ENCODE data around the gene PSRC1. TPM values are rescaled to one million over a fixed set of nuclear protein-coding genes. Genes with fewer than 3 reads are reported as not detected.

Gene PSRC1
- total RNA-seq, 6 donors from 2014 or later: 1.5 to 16.8 (median 4.9) TPM

DNA sequence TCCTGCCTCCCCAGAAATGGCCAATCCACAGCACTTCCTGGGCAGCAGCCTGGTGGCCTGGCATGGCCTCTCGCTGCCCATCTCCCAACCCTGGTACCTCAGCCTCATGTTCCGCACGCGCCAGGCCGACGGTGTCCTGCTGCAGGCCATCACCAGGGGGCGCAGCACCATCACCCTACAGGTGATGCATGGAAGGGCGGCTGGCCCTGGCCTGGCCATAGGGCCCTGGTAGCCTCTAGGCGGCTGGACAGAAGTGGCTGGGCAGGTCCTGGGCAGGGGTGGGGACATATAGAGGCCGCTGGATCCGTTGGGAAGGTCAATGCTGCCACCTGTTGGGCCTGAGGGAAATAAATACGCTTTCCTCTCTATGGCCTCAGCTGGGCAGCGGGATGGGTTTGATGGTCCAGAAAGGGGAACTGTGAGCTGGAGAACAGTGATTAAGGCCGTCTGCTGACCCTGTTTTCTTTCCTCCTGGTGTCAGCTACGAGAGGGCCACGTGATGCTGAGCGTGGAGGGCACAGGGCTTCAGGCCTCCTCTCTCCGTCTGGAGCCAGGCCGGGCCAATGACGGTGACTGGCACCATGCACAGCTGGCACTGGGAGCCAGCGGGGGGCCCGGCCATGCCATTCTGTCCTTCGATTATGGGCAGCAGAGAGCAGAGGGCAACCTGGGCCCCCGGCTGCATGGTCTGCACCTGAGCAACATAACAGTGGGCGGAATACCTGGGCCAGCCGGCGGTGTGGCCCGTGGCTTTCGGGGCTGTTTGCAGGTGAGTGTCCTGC is 19.2 kb downstream of the PSRC1 start:
- H3K4me3 ChIP-seq: no peak overlapping the region
- H3K27me3 ChIP-seq: no peaks in the 10 kb centered on the region
- H3K9me3 ChIP-seq: no peaks in the 10 kb centered on the region
- H3K27ac ChIP-seq: peak overlapping the region in 1 of 4 donors; percentile 53
- H3K4me1 ChIP-seq: peaks cover 0 to 10% (median 3%) of the 10 kb centered on the region in 4 donors
- no peaks in the 10 kb centered on the region for H3K36me3 ChIP-seq
- no peak for TF ChIP-seq EP300 (IDR thresholded peaks at IDR 0.05)
- peak in 1 of 2 donors; percentile 36 for TF ChIP-seq POLR2AphosphoS5 (IDR thresholded peaks at IDR 0.05)
- TF ChIP-seq POLR2A (IDR thresholded peaks at IDR 0.05): no peak
- TF ChIP-seq, protein P1, sequence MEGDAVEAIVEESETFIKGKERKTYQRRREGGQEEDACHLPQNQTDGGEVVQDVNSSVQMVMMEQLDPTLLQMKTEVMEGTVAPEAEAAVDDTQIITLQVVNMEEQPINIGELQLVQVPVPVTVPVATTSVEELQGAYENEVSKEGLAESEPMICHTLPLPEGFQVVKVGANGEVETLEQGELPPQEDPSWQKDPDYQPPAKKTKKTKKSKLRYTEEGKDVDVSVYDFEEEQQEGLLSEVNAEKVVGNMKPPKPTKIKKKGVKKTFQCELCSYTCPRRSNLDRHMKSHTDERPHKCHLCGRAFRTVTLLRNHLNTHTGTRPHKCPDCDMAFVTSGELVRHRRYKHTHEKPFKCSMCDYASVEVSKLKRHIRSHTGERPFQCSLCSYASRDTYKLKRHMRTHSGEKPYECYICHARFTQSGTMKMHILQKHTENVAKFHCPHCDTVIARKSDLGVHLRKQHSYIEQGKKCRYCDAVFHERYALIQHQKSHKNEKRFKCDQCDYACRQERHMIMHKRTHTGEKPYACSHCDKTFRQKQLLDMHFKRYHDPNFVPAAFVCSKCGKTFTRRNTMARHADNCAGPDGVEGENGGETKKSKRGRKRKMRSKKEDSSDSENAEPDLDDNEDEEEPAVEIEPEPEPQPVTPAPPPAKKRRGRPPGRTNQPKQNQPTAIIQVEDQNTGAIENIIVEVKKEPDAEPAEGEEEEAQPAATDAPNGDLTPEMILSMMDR (IDR thresholded peaks at IDR 0.05): peak; percentile 96 to 100 (median 100)
- ATAC-seq (ENCODE audit: low FRiP score in 2 of 2) (peak; percentile 90 to 97), DNase-seq (peak; percentile 96 to 97)
- WGBS, 2 donors: 27 to 38% methylated on average over 10 to 24 of the region's 29 CpGs

DNA sequence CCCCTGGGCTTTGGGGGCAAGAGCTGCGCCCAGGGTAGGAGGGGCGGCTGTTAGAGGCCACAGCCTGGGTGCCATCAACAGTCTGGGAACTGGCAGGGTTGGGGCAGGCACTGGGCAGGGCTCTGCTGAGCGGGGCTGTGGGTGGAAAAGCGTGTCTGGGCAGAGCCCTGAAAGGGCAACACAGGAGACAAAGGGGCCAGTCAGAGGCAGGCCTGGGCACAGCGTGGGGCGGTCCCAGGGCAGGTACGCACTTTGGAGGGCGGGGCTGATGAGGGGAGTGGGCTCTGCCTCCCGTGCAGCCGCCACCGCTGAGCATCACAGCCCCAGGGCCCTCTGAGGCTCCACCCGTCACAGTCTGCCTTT is 19.7 kb downstream of the PSRC1 start:
- no peaks in the 10 kb centered on the region for H3K27me3 ChIP-seq
- H3K36me3 ChIP-seq: no peaks in the 10 kb centered on the region
- peak in 1 of 2 donors; percentile 17 for ATAC-seq (ENCODE audit: low FRiP score in 2 of 2)
- H3K4me3 ChIP-seq: no peak overlapping the region
- peak in 1 of 2 donors; percentile 75 for DNase-seq
- H3K9me3 ChIP-seq: no peaks in the 10 kb centered on the region
- WGBS, 2 donors: 85 to 87% methylated on average over 4 to 12 of the region's 12 CpGs
- peaks cover 0 to 10% (median 3%) of the 10 kb centered on the region in 4 donors for H3K4me1 ChIP-seq
- H3K27ac ChIP-seq: peak overlapping the region in 1 of 4 donors; percentile 6
- TF ChIP-seq POLR2AphosphoS5 (IDR thresholded peaks at IDR 0.05) (no peak), POLR2A (IDR thresholded peaks at IDR 0.05) (no peak), EP300 (IDR thresholded peaks at IDR 0.05) (no peak)
- TF ChIP-seq, protein P1 (IDR thresholded peaks at IDR 0.05): no peak

DNA sequence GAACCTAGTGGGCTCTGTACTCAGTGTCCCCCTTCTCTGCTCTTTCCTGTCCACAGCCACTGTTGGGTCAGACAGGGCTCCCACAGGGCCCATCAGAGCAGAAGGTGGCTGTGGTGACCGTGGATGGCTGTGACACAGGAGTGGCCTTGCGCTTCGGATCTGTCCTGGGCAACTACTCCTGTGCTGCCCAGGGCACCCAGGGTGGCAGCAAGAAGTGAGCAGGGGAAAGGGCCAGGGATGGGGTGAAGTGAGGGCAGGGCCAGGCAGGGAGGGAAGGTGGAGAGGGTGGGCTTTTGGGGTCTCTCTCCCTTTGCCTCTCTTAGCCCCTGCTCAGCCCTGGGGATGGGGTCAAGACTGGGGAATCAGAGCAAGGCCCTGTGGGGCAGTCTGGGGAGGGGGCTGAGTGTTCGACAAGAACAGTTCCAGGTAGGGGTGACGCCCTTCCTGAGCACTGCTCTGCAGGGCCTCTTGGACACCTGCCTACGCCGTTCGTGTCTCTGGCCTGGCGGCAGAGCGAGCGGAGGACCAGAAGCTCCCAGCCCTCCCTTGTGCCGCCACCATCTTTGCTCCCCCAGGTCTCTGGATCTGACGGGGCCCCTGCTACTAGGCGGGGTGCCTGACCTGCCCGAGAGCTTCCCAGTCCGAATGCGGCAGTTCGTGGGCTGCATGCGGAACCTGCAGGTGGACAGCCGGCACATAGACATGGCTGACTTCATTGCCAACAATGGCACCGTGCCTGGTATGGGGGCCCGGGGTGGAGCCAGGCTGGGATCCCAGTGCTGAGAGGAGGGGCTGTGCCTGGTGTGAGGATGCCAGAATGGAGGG is 20.5 kb downstream of the PSRC1 start:
- ATAC-seq (ENCODE audit: low FRiP score in 2 of 2): no peak
- no peaks in the 10 kb centered on the region for H3K27me3 ChIP-seq
- no peak for TF ChIP-seq POLR2AphosphoS5 (IDR thresholded peaks at IDR 0.05)
- H3K9me3 ChIP-seq: no peaks in the 10 kb centered on the region
- no peak overlapping the region for H3K4me3 ChIP-seq
- no peak for DNase-seq
- H3K4me1 ChIP-seq: peaks cover 0 to 10% (median 3%) of the 10 kb centered on the region in 4 donors
- no peaks in the 10 kb centered on the region for H3K36me3 ChIP-seq
- 89 to 93% methylated on average over 6 to 22 of the region's 22 CpGs for WGBS, 2 donors
- H3K27ac ChIP-seq: peak overlapping the region in 1 of 4 donors; percentile 6

DNA sequence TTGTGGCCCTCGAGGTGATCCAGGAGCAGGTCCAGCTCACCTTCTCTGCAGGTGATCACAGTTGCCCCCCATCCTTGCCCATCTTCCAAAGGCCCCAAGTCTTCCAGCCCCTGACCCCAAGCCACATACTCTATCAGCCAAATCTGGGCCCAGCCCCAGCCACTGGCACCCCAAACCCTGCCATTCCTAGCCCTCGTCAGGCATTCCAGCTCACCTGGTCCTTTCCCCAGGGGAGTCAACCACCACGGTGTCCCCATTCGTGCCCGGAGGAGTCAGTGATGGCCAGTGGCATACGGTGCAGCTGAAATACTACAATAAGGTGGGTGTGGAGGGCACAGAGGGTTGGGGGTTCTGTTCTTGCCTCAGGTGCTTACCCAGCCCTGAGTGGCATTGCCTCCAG is 21.4 kb downstream of the PSRC1 start:
- no peaks in the 10 kb centered on the region for H3K9me3 ChIP-seq
- no peak overlapping the region for H3K4me3 ChIP-seq
- H3K27me3 ChIP-seq: no peaks in the 10 kb centered on the region
- no peak overlapping the region for H3K27ac ChIP-seq
- H3K36me3 ChIP-seq: no peaks in the 10 kb centered on the region
- WGBS, 2 donors: 92 to 94% methylated on average over 6 of the region's 6 CpGs
- H3K4me1 ChIP-seq: peaks cover 0 to 10% (median 3%) of the 10 kb centered on the region in 4 donors
- TF ChIP-seq POLR2AphosphoS5 (IDR thresholded peaks at IDR 0.05) (no peak), POLR2A (IDR thresholded peaks at IDR 0.05) (no peak), EP300 (IDR thresholded peaks at IDR 0.05) (no peak)
- TF ChIP-seq, protein P1 (IDR thresholded peaks at IDR 0.05): no peak
- ATAC-seq (ENCODE audit: low FRiP score in 2 of 2) (no peak), DNase-seq (no peak)

DNA sequence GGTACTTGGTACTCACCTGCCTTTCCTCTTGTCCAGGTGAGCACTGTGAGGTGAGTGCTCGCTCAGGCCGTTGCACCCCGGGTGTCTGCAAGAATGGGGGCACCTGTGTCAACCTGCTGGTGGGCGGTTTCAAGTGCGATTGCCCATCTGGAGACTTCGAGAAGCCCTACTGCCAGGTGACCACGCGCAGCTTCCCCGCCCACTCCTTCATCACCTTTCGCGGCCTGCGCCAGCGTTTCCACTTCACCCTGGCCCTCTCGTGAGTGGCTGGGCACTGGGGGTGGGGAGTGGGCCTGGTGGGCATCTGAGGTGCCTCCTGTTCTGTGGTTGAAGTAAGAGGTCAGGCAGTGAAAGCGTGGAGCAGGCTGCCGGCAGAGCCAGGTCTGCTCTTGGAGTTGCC is 21.9 kb downstream of the PSRC1 start:
- TF ChIP-seq POLR2AphosphoS5 (IDR thresholded peaks at IDR 0.05) (no peak), POLR2A (IDR thresholded peaks at IDR 0.05) (no peak), EP300 (IDR thresholded peaks at IDR 0.05) (no peak)
- TF ChIP-seq, protein P1 (IDR thresholded peaks at IDR 0.05): no peak
- no peaks in the 10 kb centered on the region for H3K9me3 ChIP-seq
- 93 to 95% methylated on average over 15 to 16 of the region's 16 CpGs for WGBS, 2 donors
- H3K27ac ChIP-seq: no peak overlapping the region
- DNase-seq (no peak), ATAC-seq (ENCODE audit: low FRiP score in 2 of 2) (no peak)
- H3K4me1 ChIP-seq: peaks cover 0 to 10% (median 3%) of the 10 kb centered on the region in 4 donors
- no peaks in the 10 kb centered on the region for H3K36me3 ChIP-seq
- no peak overlapping the region for H3K4me3 ChIP-seq
- no peaks in the 10 kb centered on the region for H3K27me3 ChIP-seq
